Bronchial epithelial cell (primary cell): ENCODE data around the gene RAD51B. TPM values are rescaled to one million over a fixed set of nuclear protein-coding genes. Genes with fewer than 3 reads are reported as not detected.
A peak's percentile ranks its signal among the peaks of the same experiment; 100 is the strongest.

Experiments used
- DNase-seq: peaks from one replicate; pipeline ENCODE4 v3.0.0-alpha.2; 2010; ENCODE audit warnings: low read depth
- FAIRE-seq: peaks from 2 replicates; lab custom pipeline; 2011; peaks lifted over from hg19 to GRCh38; lab: Jason Lieb, UNC
- H3K27me3 ChIP-seq: 2 replicates; pipeline ENCODE4 v1.5.1; 2011; ENCODE audit warnings: low read length; ENCODE audit not compliant: control insufficient read depth, insufficient read depth
- H3K36me3 ChIP-seq: 2 replicates; pipeline ENCODE4 v1.5.1; 2011; ENCODE audit warnings: low read length; ENCODE audit not compliant: control insufficient read depth, insufficient read depth
- H3K4me3 ChIP-seq: 2 replicates; pipeline ENCODE4 v1.5.1; 2011; ENCODE audit warnings: mild to moderate bottlenecking, low read depth, low read length, control low read depth
- CTCF ChIP-seq: IDR thresholded peaks from 2 replicates; pipeline ENCODE4 v1.5.1; 2011; ENCODE audit warnings: mild to moderate bottlenecking, moderate library complexity, low read length, control low read depth, inconsistent platforms; ENCODE audit not compliant: insufficient read depth, severe bottlenecking
- total RNA-seq: library from RNA; depleted of rRNA; stranded (reverse); fragments of >200 nt; gene quantifications from 2 replicates; pipeline ENCODE4 v1.2.1, GENCODE V29; 2014

The RAD51B gene
- total RNA-seq, 1 donor from 2014 or later: 12.1 TPM

GRCh38 chr14:68377459-68377858, 557.9 kb downstream of the RAD51B start:
- FAIRE-seq (no peak), DNase-seq (no peak)
- Histone ChIP-seq H3K27me3 (no peaks in the 10 kb centered on the region), H3K36me3 (no peaks in the 10 kb centered on the region), H3K4me3 (no peak overlapping the region)
- TF ChIP-seq CTCF: no peak

- no peak for TF ChIP-seq CTCF
- Histone ChIP-seq H3K27me3 (no peaks in the 10 kb centered on the region), H3K4me3 (no peak overlapping the region), H3K36me3 (no peaks in the 10 kb centered on the region)
- FAIRE-seq (no peak), DNase-seq (no peak)
These were observed 560.1 kb downstream of the RAD51B start for GRCh38 chr14:68379510-68380328.

GRCh38 chr14:68380329-68380741, 560.8 kb downstream of the RAD51B start:
- H3K4me3 ChIP-seq: no peak overlapping the region
- DNase-seq (no peak), FAIRE-seq (no peak)
- TF ChIP-seq CTCF: no peak
- no peaks in the 10 kb centered on the region for H3K27me3 ChIP-seq
- H3K36me3 ChIP-seq: no peaks in the 10 kb centered on the region

GRCh38 chr14:68384335-68384734, 564.8 kb downstream of the RAD51B start:
- H3K36me3 ChIP-seq: no peaks in the 10 kb centered on the region
- H3K27me3 ChIP-seq: no peaks in the 10 kb centered on the region
- FAIRE-seq (no peak), DNase-seq (peak; percentile 52)
- no peak overlapping the region for H3K4me3 ChIP-seq
- TF ChIP-seq CTCF: no peak

GRCh38 chr14:68384881-68385280, 565.3 kb downstream of the RAD51B start:
- TF ChIP-seq CTCF: no peak
- Histone ChIP-seq H3K27me3 (no peaks in the 10 kb centered on the region), H3K36me3 (no peaks in the 10 kb centered on the region), H3K4me3 (no peak overlapping the region)
- DNase-seq (no peak), FAIRE-seq (no peak)
